HG03135 (cell line): ENCODE data around the gene METTL4.
"Not testable (repeated sequence)": the region's sequence is repeated elsewhere in the genome, so short reads cannot be mapped to it uniquely, and the experiment has no call there.

ENCODE experiments used
- ATAC-seq: cut with Tn5 transposase; IDR thresholded peaks from one replicate; pipeline ENCODE4 v1.9.1; 2021; ENCODE audit warnings: mild to moderate bottlenecking, moderate library complexity; ENCODE audit not compliant: unreplicated experiment

The METTL4 gene

DNA sequence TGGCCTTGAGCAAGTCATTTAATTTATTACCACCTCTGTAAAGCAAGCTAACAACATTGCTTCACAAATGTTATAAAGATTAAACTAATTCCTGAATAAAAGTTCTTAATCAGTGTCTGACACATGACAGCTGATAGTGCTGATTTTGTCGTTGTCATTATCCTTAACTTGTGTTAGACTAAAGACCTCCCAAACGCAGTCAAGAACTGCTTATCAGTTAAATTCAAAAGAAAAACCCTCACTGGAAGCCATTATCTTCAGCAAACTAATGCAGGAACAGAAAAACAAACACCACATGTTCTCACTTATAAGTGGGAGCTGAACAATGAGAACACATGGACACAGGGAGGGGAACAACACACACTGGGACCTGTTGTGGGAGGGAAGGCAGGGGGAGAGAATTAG is 46.5 kb downstream of the METTL4 start:
- not testable (repeated sequence) for ATAC-seq

DNA sequence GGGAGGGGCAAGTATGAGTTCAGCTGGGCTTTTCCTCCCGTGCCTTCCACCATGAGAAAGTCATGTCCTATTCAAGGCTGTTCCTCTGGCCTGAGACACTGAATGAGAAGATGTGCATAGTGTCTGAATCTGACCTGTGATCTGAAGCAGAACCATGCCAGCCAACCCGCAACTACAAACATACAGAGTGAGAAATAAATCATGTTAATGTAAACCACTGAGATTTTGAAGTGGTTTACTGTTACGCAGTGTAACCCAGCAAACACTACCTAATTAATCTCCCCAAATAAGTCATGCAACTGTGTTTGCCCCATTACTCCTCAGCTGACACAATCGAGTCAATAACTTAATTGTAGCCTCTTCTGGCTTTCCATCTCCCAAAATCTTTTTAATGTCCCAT is 49.2 kb downstream of the METTL4 start:
- ATAC-seq, result no peak

DNA sequence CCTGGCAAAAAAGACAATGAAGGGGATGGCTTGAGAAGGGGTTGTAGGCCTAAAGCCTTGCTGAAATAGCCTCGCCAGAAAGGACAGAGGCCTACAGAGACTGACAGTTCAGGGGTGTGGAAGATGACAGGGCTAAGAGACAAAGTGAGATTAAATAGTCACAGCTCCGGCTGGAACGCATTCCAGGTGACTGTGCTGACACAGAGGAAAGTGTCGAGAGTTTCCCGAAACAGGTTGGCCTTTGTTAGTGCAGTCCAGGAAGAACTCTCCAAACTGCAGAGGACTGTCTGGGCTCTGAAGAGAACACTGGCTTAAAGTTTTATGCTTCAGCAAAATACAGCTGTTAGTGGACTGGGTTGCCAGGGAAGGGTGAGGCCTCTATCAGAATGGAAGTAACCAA is 52.8 kb downstream of the METTL4 start:
- no peak for ATAC-seq

- ATAC-seq, result no peak
Measured at GRCh38 chr18:2515908-2516625, 55.2 kb downstream of the METTL4 start.

- no peak for ATAC-seq
Measured at GRCh38 chr18:2515171-2515787, 56.0 kb downstream of the METTL4 start.

DNA sequence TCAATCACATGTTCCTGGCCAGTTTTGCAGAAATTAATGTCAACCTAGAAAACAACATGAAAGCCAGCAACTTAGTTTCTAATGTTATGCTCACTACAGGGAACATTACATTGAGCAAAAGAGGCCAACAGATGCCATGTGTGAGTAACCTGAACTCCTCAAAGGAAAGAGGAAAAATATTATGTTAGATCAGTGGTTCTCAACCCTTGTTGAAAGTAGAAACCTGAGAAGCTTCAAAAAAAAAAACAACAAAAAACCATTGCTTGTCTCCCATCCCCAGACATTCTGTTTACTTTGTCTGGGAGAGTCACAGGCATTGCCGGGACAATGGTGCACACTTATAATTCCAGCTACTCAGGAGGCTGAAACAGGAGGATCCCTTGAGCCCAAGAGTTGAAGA is 57.7 kb downstream of the METTL4 start:
- ATAC-seq, result no peak

DNA sequence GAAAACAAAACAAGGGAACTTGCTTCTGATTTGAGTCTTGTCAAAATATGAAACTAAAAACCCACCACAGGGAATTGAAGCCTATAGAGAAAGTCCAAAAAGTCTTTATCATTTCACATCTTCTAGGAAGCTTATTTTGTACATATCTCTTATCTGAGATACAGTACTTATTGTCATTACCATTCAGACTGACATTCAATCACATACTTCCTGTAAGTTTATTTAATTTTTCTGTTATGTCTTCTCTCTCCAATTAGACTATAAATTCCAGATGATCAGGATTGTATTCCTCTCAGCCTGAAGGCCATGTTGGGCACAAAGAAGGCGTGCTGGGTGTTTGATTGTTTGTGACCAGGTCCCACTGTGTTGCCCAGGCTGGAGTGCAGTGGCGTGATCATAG is 59.2 kb downstream of the METTL4 start:
- no peak for ATAC-seq

GRCh38 chr18:2511451-2511850 is 59.9 kb downstream of the METTL4 start:
- no peak for ATAC-seq

GRCh38 chr18:2510416-2510815 is 60.9 kb downstream of the METTL4 start:
- no peak for ATAC-seq

- ATAC-seq, result no peak
Measured at GRCh38 chr18:2508678-2509077, 62.6 kb downstream of the METTL4 start.

- ATAC-seq, result no peak
Measured at GRCh38 chr18:2508155-2508554, 63.1 kb downstream of the METTL4 start.

- no peak for ATAC-seq
Measured at GRCh38 chr18:2504642-2505041, 66.7 kb downstream of the METTL4 start.

DNA sequence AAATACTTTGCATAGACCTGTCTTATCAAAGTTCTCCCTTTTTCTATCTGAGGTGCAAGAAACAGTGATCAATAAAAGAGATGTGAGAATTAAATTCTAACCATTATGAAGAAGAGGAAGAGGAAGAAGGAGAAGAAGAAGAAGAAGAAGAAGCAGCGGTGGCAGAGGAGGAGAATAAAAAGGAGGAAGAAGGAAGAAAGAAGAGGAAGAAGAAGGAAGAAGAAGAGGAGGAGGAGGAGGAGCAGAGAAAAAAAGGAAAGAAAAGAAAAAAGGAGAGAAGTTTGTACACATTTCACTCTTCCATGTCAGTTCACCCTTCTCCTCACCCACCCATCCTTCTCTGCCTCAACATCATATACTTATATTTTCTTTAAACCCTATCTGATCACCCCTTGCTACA is 68.4 kb downstream of the METTL4 start:
- ATAC-seq, result no peak

GRCh38 chr18:2502394-2502793 is 68.9 kb downstream of the METTL4 start:
- ATAC-seq, result no peak

- no peak for ATAC-seq
Measured at GRCh38 chr18:2497797-2498196, 73.5 kb downstream of the METTL4 start.

- no peak for ATAC-seq
Measured at GRCh38 chr18:2495381-2495780, 75.9 kb downstream of the METTL4 start.

DNA sequence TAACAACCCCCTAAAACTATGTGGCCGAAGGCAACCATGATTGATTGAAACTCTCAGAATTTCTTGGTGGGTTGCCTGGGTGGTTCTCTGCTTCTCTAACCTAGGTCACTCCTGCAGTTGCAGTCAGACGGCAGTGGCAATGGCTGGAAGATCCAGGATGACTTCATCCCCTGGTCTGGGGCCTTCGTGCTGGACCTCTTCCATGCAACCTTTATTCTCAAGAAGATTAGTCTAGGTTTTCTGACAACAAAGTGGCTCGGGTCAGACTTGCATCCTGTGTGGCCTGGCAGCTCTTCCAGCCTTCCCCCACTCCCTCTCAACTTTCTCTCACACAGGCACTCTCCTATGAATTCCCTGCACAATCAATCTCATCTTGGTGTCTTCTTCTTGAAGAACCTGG is 76.4 kb downstream of the METTL4 start:
- no peak for ATAC-seq
